HepG2 (cell line): ENCODE measurements around the gene VPS37D. TPM values are rescaled to one million over a fixed set of nuclear protein-coding genes. Genes with fewer than 3 reads are reported as not detected.

Experiments
- ATAC-seq: fragments of 200-7000 bp; cut with Tn5 transposase; 3 replicates; pipeline ENCODE4 v1.9.1; 2020; ENCODE audit warnings: mild to moderate bottlenecking, moderate library complexity
- BruUV-seq: library from RNA; stranded (reverse); fragments of 400-500 nt; replicated peaks from 2 replicates; lab custom pipeline; 2021; lab: Mats Ljungman, UMichigan
- CTCF ChIA-PET: fragments of 300-600 bp; formaldehyde crosslinking; extraction: SDS; loops from one replicate; lab custom pipeline; 2021; ENCODE audit warnings: low total read pairs, inconsistent platforms, low intra/inter-chr PET ratio; lab: Yijun Ruan, JAX
- POLR2A ChIA-PET: fragments of 350-600 bp; sonication (Branson Sonifier 250); formaldehyde crosslinking; loops from one replicate; lab custom pipeline; 2020; ENCODE audit warnings: antibody characterized with exemption, inconsistent platforms; lab: Yijun Ruan, JAX
- DNase-seq: peaks from one replicate; pipeline ENCODE4 v3.0.0-alpha.2; 2015; ENCODE audit warnings: low spot score
- FAIRE-seq: peaks from 3 replicates; lab custom pipeline; 2011; peaks lifted over from hg19 to GRCh38; lab: Jason Lieb, UNC
- H2AFZ ChIP-seq: one replicate; pipeline ENCODE4 v1.6.1; 2011; ENCODE audit warnings: low read length, inconsistent platforms
- H3K27ac ChIP-seq: fragments of 300-600 bp; 3 replicates; pipeline ENCODE4 v1.8.0; 2011; ENCODE audit warnings: mixed run types, mild to moderate bottlenecking, mixed read lengths, low read length, inconsistent platforms; ENCODE audit not compliant: insufficient read depth; ENCODE audit errors: extremely low read length
- H3K27me3 ChIP-seq, 2 experiments: fragments of 200-600 bp in 1 of 2; 2 replicates in 1 of 2; 3 replicates in 1 of 2; pipeline versions ENCODE4 v1.6.0 to v1.8.0; 2011; ENCODE audit warnings: low read length in 2 of 2, mild to moderate bottlenecking in 2 of 2, moderate library complexity in 2 of 2, inconsistent platforms in 1 of 2; ENCODE audit not compliant: insufficient read depth in 2 of 2, control insufficient read depth in 1 of 2
- H3K36me3 ChIP-seq, 2 experiments: fragments of 200-600 bp in 1 of 2; replicated peaks in 1 of 2; 2 replicates in 1 of 2; 3 replicates in 1 of 2; pipeline versions ENCODE4 v1.5.1 to v1.8.0; 2011; ENCODE audit warnings: low read length in 2 of 2, inconsistent platforms in 1 of 2; ENCODE audit not compliant: insufficient read depth in 2 of 2, control insufficient read depth in 1 of 2
- H3K4me1 ChIP-seq: 2 replicates; pipeline ENCODE4 v1.5.1; 2012; ENCODE audit warnings: low read length, inconsistent platforms; ENCODE audit not compliant: insufficient read depth
- H3K4me2 ChIP-seq: 2 replicates; pipeline ENCODE4 v1.6.0; 2011; ENCODE audit warnings: low read depth, low read length, inconsistent platforms
- H3K4me3 ChIP-seq, 3 experiments: fragments of 200-600 bp in 1 of 3; sonication (generic), shearing (Covaris generic) in 1 of 3; replicated peaks in 1 of 3; 2 replicates each; pipeline ENCODE4 v1.5.1; 2011 to 2016; ENCODE audit warnings: low read length in 3 of 3, inconsistent platforms in 2 of 3, low read depth in 2 of 3, mild to moderate bottlenecking in 2 of 3, control low read depth in 1 of 3, mixed read lengths in 1 of 3; ENCODE audit not compliant: insufficient read depth in 1 of 3
- H3K79me2 ChIP-seq: one replicate; pipeline ENCODE4 v1.6.1; 2011; ENCODE audit warnings: low read length, inconsistent platforms; ENCODE audit not compliant: insufficient read depth
- H3K9ac ChIP-seq: 2 replicates; pipeline ENCODE4 v1.6.0; 2011; ENCODE audit warnings: mild to moderate bottlenecking, low read depth, low read length, inconsistent platforms; ENCODE audit not compliant: insufficient read depth
- H3K9me3 ChIP-seq: 2 replicates; pipeline ENCODE4 v1.5.1; 2012; ENCODE audit warnings: mild to moderate bottlenecking, low read length
- H4K20me1 ChIP-seq: 2 replicates; pipeline ENCODE4 v1.6.0; 2011; ENCODE audit warnings: inconsistent platforms, mild to moderate bottlenecking, low read length, moderate library complexity; ENCODE audit not compliant: insufficient read depth
- FUBP1 ChIP-seq: sonication (generic); formaldehyde crosslinking; IDR thresholded peaks from 2 replicates; pipeline ENCODE4 v1.5.1; 2020; ENCODE audit warnings: missing genetic modification reagents, mild to moderate bottlenecking, borderline replicate concordance
- PHF5A ChIP-seq: IDR thresholded peaks from one replicate; pipeline ENCODE4 v1.6.1; 2018; ENCODE audit warnings: low read depth, missing genetic modification reagents; ENCODE audit not compliant: unreplicated experiment
- POLR2A ChIP-seq, 2 experiments: IDR thresholded peaks; 2 replicates each; pipeline ENCODE4 v1.6.1; 2011; ENCODE audit warnings: low read depth in 2 of 2, low read length in 2 of 2, mild to moderate bottlenecking in 1 of 2, moderate library complexity in 1 of 2; ENCODE audit not compliant: insufficient read depth in 1 of 2
- PRDM4 ChIP-seq: sonication (generic); formaldehyde crosslinking; IDR thresholded peaks from 2 replicates; pipeline ENCODE4 v1.9.0; 2021; ENCODE audit warnings: missing genetic modification reagents, borderline replicate concordance
- RAD21 ChIP-seq: fragments of 450-650 bp; formaldehyde crosslinking; IDR thresholded peaks from 2 replicates; pipeline ENCODE4 v1.5.0; 2020; ENCODE audit warnings: mild to moderate bottlenecking
- REPIN1 ChIP-seq: sonication (generic); formaldehyde crosslinking; IDR thresholded peaks from 2 replicates; pipeline ENCODE4 v1.8.0; 2022; ENCODE audit warnings: missing genetic modification reagents, low read depth, mild to moderate bottlenecking, borderline replicate concordance
- TAF1 ChIP-seq: sonication (generic); formaldehyde crosslinking; IDR thresholded peaks from 2 replicates; pipeline ENCODE4 v1.4.0; 2020; ENCODE audit warnings: missing genetic modification reagents
- ZNF260 ChIP-seq: sonication (generic); formaldehyde crosslinking; IDR thresholded peaks from 2 replicates; pipeline ENCODE4 v1.4.0; 2020; ENCODE audit warnings: missing genetic modification reagents, low read depth, mild to moderate bottlenecking, borderline replicate concordance
- ZNF501 ChIP-seq: sonication (generic); formaldehyde crosslinking; IDR thresholded peaks from 2 replicates; pipeline ENCODE4 v1.5.1; 2020; ENCODE audit warnings: mild to moderate bottlenecking, moderate library complexity, missing genetic modification reagents
- ZNF569 ChIP-seq: sonication (generic); formaldehyde crosslinking; IDR thresholded peaks from 2 replicates; pipeline ENCODE4 v1.5.0; 2020; ENCODE audit warnings: mild to moderate bottlenecking, missing genetic modification reagents, moderate library complexity, borderline replicate concordance
- ZNF724P ChIP-seq: sonication (generic); formaldehyde crosslinking; IDR thresholded peaks from 2 replicates; pipeline ENCODE4 v1.8.0; 2022; ENCODE audit warnings: missing genetic modification reagents, borderline replicate concordance
- ZNF816 ChIP-seq: sonication (generic); formaldehyde crosslinking; IDR thresholded peaks from 2 replicates; pipeline ENCODE4 v1.8.0; 2022; ENCODE audit warnings: missing genetic modification reagents, mild to moderate bottlenecking, borderline replicate concordance
- WGBS: methylation state at CpG from one replicate; pipeline ENCODE4 v1.1.6; 2017; ENCODE audit warnings: low lambda C conversion rate; 5-methylcytosine and 5-hydroxymethylcytosine counted together
- in situ Hi-C: cut with HindIII; loops from 2 replicates; pipeline ENCODE4 v1.10.0; 2017; ENCODE audit warnings: low pct_unique_long_range_greater_than_20kb; ENCODE audit not compliant: extremely low pct_ligation_motif_present
- intact Hi-C: fragments of 100-400 bp; cut with micrococcal nuclease; formaldehyde crosslinking; loops from one replicate; pipeline ENCODE4 v1.10.0; 2022; ENCODE audit not compliant: unreplicated experiment
- polyA plus RNA-seq, 8 experiments: library from polyadenylated mRNA; depleted of rRNA in 3 of 8; stranded (reverse) in 7 of 8; unstranded in 1 of 8; fragments of >200 nt; fragmentation: Illumina TruSeq in 4 of 8; extraction: Trizol in 4 of 8; gene quantifications; 2 replicates each; pipeline versions ENCODE4 v1.2.1 to v1.2.3, GENCODE V29; 2011 to 2016; ENCODE audit warnings: low read depth in 4 of 8, missing spikeins in 1 of 8, mixed read lengths in 1 of 8; ENCODE audit not compliant: insufficient read depth in 1 of 8
- total RNA-seq, 5 experiments: library from RNA; depleted of rRNA; stranded (reverse); fragments of >200 nt; fragmentation: Illumina TruSeq; extraction: Trizol; gene quantifications; 2 replicates each; pipeline ENCODE4 v1.2.3, GENCODE V29; 2016; ENCODE audit warnings: low read depth in 1 of 5
- TF ChIP-seq, protein P1 (sequence below): sonication (generic); formaldehyde crosslinking; IDR thresholded peaks from 2 replicates; pipeline ENCODE4 v1.4.0; 2020; ENCODE audit warnings: missing genetic modification reagents, borderline replicate concordance

Gene VPS37D
- total and polyA plus RNA-seq, 2 of the 13 experiments (the other 11 are each of a cell fraction or from before 2014, with no cell fraction given) = 3.8 to 6.3 TPM

- TF ChIP-seq ZNF501 (CRISPR knock-in tag) (0 out of 2 replicates have a peak, but pooled peaks have one; percentile 27), ZNF569 (CRISPR knock-in tag) (no peak)
Measured at GRCh38 chr7:73667344-73668102, at the start of gene VPS37D (continued).

DNA sequence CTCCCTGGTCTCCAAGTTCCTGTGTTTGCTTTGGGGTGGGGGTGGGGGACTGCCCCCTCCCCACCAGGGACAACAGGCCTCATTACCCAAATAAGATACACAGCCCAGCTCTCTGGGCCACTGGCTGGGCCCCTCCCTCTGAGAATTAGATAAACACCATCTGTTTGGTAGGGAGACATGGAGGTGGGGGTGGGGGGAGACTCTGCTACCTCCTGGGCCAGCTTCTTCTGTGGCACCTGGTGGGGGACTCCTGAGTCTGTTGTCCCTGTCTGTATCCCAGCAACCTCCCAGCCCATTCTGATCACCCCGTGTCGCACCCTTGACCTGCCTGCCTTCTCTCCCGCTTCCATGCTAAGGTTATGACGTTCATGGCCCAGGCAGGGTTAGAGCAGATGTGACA is 49.1 kb upstream of the VPS37D start:
- CTCF ChIA-PET = no interaction called here
- peak overlapping the region; percentile 42 for H3K27ac ChIP-seq
- peaks cover 14 to 38% of the 10 kb centered on the region in 2 experiments for H3K36me3 ChIP-seq
- no peak overlapping the region for H3K4me3 ChIP-seq
- intact Hi-C loops (no loop called here), in situ Hi-C loops (no loop called here)
- POLR2A ChIA-PET = interaction anchor here (13.2 kb wide), 1 partner anchor 13 kb away, joined by 416 read pairs; no protein-coding TSS in a partner anchor
- H3K4me2 ChIP-seq = no peak overlapping the region
- no peaks in the 10 kb centered on the region for H3K9me3 ChIP-seq
- H3K27me3 ChIP-seq = no peaks in the 10 kb centered on the region; a peak in 1 of 5 replicates
- 81% methylated on average over 4 of the region's 4 CpGs for WGBS
- peaks cover 42% of the 10 kb centered on the region for H3K79me2 ChIP-seq
- no TSS peak for BruUV-seq
- FAIRE-seq = no peak
- no peak for ATAC-seq
- DNase-seq = no peak
- H3K9ac ChIP-seq = no peak overlapping the region
- H4K20me1 ChIP-seq = peaks cover 57% of the 10 kb centered on the region
- no peak overlapping the region for H2AFZ ChIP-seq
- H3K4me1 ChIP-seq = peaks cover 93% of the 10 kb centered on the region
- TF ChIP-seq REPIN1 (CRISPR knock-in tag) (no peak), FUBP1 (CRISPR knock-in tag) (no peak), PRDM4 (CRISPR knock-in tag) (no peak), ZNF724P (CRISPR knock-in tag) (no peak), TAF1 (CRISPR knock-in tag) (no peak), POLR2A (IDR thresholded peaks at IDR 0.05; ENCODE audit: insufficient read depth in 1 of 2, low read depth in 2 of 2, low read length in 2 of 2) (peak in 1 of 2 experiments; percentile 53; a peak in 1 of 4 replicates), ZNF260 (CRISPR knock-in tag) (no peak), PHF5A (CRISPR knock-in tag) (no peak), ZNF816 (CRISPR knock-in tag) (no peak), RAD21 (CRISPR knock-in tag) (no peak)
- TF ChIP-seq, protein P1, sequence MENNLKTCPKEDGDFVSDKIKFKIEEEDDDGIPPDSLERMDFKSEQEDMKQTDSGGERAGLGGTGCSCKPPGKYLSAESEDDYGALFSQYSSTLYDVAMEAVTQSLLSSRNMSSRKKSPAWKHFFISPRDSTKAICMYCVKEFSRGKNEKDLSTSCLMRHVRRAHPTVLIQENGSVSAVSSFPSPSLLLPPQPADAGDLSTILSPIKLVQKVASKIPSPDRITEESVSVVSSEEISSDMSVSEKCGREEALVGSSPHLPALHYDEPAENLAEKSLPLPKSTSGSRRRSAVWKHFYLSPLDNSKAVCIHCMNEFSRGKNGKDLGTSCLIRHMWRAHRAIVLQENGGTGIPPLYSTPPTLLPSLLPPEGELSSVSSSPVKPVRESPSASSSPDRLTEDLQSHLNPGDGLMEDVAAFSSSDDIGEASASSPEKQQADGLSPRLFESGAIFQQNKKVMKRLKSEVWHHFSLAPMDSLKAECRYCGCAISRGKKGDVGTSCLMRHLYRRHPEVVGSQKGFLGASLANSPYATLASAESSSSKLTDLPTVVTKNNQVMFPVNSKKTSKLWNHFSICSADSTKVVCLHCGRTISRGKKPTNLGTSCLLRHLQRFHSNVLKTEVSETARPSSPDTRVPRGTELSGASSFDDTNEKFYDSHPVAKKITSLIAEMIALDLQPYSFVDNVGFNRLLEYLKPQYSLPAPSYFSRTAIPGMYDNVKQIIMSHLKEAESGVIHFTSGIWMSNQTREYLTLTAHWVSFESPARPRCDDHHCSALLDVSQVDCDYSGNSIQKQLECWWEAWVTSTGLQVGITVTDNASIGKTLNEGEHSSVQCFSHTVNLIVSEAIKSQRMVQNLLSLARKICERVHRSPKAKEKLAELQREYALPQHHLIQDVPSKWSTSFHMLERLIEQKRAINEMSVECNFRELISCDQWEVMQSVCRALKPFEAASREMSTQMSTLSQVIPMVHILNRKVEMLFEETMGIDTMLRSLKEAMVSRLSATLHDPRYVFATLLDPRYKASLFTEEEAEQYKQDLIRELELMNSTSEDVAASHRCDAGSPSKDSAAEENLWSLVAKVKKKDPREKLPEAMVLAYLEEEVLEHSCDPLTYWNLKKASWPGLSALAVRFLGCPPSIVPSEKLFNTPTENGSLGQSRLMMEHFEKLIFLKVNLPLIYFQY (CRISPR knock-in tag) = no peak
